ENCODE measurements around the gene CFAP299. TPM values are rescaled to one million over a fixed set of nuclear protein-coding genes. Genes with fewer than 3 reads are reported as not detected.

The CFAP299 gene
- total RNA-seq, 1 experiment from 2014 or later = not detected

GRCh38 chr4:80694171-80694570, 358.6 kb downstream of the CFAP299 start:
- ChIA-PET CTCF (no interaction called here), POLR2A (ENCODE audit: unreplicated experiment) (interaction anchor here (0.6 to 0.7 kb wide), 3 partner anchors 36 to 1814 kb away, joined by 3 to 9 read pairs (median 8); no protein-coding TSS in a partner anchor)
- no peak overlapping the region for H3K4me2 ChIP-seq
- no peaks in the 10 kb centered on the region for H3F3A ChIP-seq (ENCODE audit: insufficient read depth, low read depth)
- TF ChIP-seq, protein P1, sequence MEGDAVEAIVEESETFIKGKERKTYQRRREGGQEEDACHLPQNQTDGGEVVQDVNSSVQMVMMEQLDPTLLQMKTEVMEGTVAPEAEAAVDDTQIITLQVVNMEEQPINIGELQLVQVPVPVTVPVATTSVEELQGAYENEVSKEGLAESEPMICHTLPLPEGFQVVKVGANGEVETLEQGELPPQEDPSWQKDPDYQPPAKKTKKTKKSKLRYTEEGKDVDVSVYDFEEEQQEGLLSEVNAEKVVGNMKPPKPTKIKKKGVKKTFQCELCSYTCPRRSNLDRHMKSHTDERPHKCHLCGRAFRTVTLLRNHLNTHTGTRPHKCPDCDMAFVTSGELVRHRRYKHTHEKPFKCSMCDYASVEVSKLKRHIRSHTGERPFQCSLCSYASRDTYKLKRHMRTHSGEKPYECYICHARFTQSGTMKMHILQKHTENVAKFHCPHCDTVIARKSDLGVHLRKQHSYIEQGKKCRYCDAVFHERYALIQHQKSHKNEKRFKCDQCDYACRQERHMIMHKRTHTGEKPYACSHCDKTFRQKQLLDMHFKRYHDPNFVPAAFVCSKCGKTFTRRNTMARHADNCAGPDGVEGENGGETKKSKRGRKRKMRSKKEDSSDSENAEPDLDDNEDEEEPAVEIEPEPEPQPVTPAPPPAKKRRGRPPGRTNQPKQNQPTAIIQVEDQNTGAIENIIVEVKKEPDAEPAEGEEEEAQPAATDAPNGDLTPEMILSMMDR (conservative IDR thresholded peaks at IDR 0.05) = no peak
- no peak for TF ChIP-seq EZH2 (IDR thresholded peaks at IDR 0.05; ENCODE audit: low read depth)
- no peak overlapping the region for H2AFZ ChIP-seq
- DNase-seq = peak in 1 of 2 experiments; percentile 41
- H3K27me3 ChIP-seq (ENCODE audit: insufficient read depth, low read depth) = no peaks in the 10 kb centered on the region
- no peaks in the 10 kb centered on the region for H3K9me2 ChIP-seq (ENCODE audit: insufficient read depth)
- intact Hi-C loops (cut with micrococcal nuclease; ENCODE audit: unreplicated experiment) = loop anchor here (10.0 kb wide), 1 partner anchor 301 kb away; no protein-coding TSS in a partner anchor
- BruUV-seq (replicated peaks) = no TSS peak
- H3K4me3 ChIP-seq = no peak overlapping the region
- no peak overlapping the region for H3K27ac ChIP-seq
- H4K20me1 ChIP-seq (ENCODE audit: insufficient read depth) = no peaks in the 10 kb centered on the region
- no peaks in the 10 kb centered on the region for H3K36me3 ChIP-seq (ENCODE audit: low read depth)
- H3K9me3 ChIP-seq (ENCODE audit: insufficient read depth, low read depth) = no peaks in the 10 kb centered on the region
- H3K79me2 ChIP-seq (ENCODE audit: low read depth) = no peaks in the 10 kb centered on the region
- 0 out of 2 replicates have a peak, but pooled peaks cover 6% of the 10 kb centered on the region for H3K4me1 ChIP-seq (replicated peaks; ENCODE audit: insufficient read depth)

DNA sequence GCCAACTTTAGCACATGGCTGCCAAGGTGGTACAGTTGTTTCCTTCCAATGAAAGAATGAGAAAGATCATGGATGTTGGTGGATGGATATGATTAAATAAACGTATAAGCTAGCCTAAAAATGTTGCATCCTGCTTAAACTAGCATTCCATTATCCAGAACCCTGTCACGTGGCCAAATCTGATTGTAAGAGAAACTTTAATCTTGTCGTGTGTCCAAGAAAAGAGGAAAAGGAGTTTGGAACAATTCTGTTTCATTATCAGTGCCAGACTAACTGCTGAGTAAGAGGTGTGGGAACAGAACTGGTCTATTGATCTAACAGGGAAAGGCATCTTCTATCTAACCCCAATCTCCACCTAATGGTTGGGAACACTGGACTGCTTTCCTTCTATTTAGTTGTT, 369.8 kb downstream of the CFAP299 start:
- no peaks in the 10 kb centered on the region for H4K20me1 ChIP-seq (ENCODE audit: insufficient read depth)
- intact Hi-C loops (cut with micrococcal nuclease; ENCODE audit: unreplicated experiment) = loop anchor here (10.0 kb wide), 1 partner anchor 341 kb away; no protein-coding TSS in a partner anchor
- TF ChIP-seq, protein P1 (conservative IDR thresholded peaks at IDR 0.05) = no peak
- no peak for TF ChIP-seq EZH2 (IDR thresholded peaks at IDR 0.05; ENCODE audit: low read depth)
- no peaks in the 10 kb centered on the region for H3K27me3 ChIP-seq (ENCODE audit: insufficient read depth, low read depth)
- no TSS peak for BruUV-seq (replicated peaks)
- DNase-seq = no peak
- no peak overlapping the region for H3K4me3 ChIP-seq
- peaks cover 26% of the 10 kb centered on the region for H3K4me1 ChIP-seq (replicated peaks; ENCODE audit: insufficient read depth)
- ChIA-PET CTCF (no interaction called here), POLR2A (ENCODE audit: unreplicated experiment) (no interaction called here)
- H3K36me3 ChIP-seq (ENCODE audit: low read depth) = no peaks in the 10 kb centered on the region
- H3F3A ChIP-seq (ENCODE audit: insufficient read depth, low read depth) = peaks cover 14% of the 10 kb centered on the region; the same call in 1 of the 2 replicates
- no peaks in the 10 kb centered on the region for H3K9me3 ChIP-seq (ENCODE audit: insufficient read depth, low read depth)
- H3K27ac ChIP-seq = no peak overlapping the region
- H2AFZ ChIP-seq = no peak overlapping the region
- no peaks in the 10 kb centered on the region for H3K79me2 ChIP-seq (ENCODE audit: low read depth)
- no peak overlapping the region for H3K4me2 ChIP-seq
- no peaks in the 10 kb centered on the region for H3K9me2 ChIP-seq (ENCODE audit: insufficient read depth)

DNA sequence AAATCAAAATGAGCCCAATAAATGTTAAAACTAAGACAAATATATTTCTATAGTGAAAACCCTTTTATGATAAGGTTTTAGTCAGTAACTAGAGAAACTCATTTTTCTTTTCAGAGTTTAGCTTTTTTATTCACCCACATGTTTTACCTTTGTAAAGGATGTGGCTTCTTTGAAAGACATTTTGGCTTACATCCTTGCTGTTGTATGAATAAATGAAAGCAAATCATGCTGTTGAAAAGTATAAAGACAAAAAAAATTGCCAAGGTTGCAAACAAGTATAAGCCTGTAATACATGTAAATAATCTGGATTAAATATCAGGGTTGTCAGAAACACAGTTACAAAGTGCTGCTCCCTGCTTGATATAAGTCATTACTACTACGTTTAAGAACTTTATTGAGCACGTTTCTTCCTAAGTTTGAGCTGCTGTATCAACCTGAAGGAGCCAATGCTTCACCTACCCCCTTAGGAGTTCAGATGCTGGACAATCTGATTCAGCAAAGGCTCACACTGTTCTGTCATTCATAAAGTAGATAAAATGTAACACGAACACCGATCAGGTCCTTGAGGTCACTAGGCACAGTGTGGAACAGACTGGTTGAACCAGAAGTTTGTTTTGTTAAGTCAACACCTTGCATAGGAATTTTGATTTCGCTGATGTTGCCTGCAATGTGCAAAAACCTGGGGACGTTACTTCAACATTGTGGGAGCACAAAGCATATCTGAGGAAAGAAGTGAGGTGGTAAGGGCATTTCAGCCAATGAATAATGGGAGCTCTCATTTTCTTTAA, 373.7 kb downstream of the CFAP299 start:
- CTCF ChIA-PET = no interaction called here
- Histone ChIP-seq H3K9me3 (ENCODE audit: insufficient read depth, low read depth) (no peaks in the 10 kb centered on the region), H4K20me1 (ENCODE audit: insufficient read depth) (no peaks in the 10 kb centered on the region), H3K36me3 (ENCODE audit: low read depth) (no peaks in the 10 kb centered on the region), H3F3A (ENCODE audit: insufficient read depth, low read depth) (peaks cover 14% of the 10 kb centered on the region; the same call in 1 of the 2 replicates), H3K4me3 (0 out of 2 replicates have a peak overlapping the region, but pooled peaks have one; percentile 18), H3K4me2 (peak overlapping the region; percentile 64), H3K27me3 (ENCODE audit: insufficient read depth, low read depth) (no peaks in the 10 kb centered on the region), H3K79me2 (ENCODE audit: low read depth) (no peaks in the 10 kb centered on the region), H2AFZ (peak overlapping the region; percentile 67; the same call in 1 of the 2 replicates), H3K9me2 (ENCODE audit: insufficient read depth) (no peaks in the 10 kb centered on the region), H3K27ac (peak overlapping the region; percentile 73), H3K4me1 (replicated peaks; ENCODE audit: insufficient read depth) (peaks cover 30% of the 10 kb centered on the region)
- TF ChIP-seq, protein P1 (conservative IDR thresholded peaks at IDR 0.05) = no peak
- TF ChIP-seq EZH2 (IDR thresholded peaks at IDR 0.05; ENCODE audit: low read depth) = no peak
- BruUV-seq (replicated peaks) = no TSS peak
- peak; percentile 34 to 89 for DNase-seq
- intact Hi-C loops (cut with micrococcal nuclease; ENCODE audit: unreplicated experiment) = loop anchor here (10.0 kb wide), 1 partner anchor 344 kb away; no protein-coding TSS in a partner anchor
- POLR2A ChIA-PET (ENCODE audit: unreplicated experiment) = no interaction called here
